CMK (cell line): ENCODE results near the gene PTPRM.

Experiments
- DNase-seq: peaks from one replicate; pipeline ENCODE4 v3.0.0-alpha.2; 2010; ENCODE audit warnings: low read depth

Gene PTPRM

GRCh38 chr18:7757175-7757574 lies 190.1 kb downstream of the PTPRM start:
- DNase-seq, result no peak

- no peak for DNase-seq
Observed at GRCh38 chr18:7758764-7759163, 191.6 kb downstream of the PTPRM start.

- DNase-seq, result no peak
Observed at GRCh38 chr18:7760967-7761948, 194.1 kb downstream of the PTPRM start.

GRCh38 chr18:7764405-7764804 lies 197.3 kb downstream of the PTPRM start:
- DNase-seq, result no peak

GRCh38 chr18:7766346-7766745 lies 199.2 kb downstream of the PTPRM start:
- DNase-seq, result no peak

GRCh38 chr18:7766817-7767216 lies 199.7 kb downstream of the PTPRM start:
- no peak for DNase-seq

GRCh38 chr18:7770908-7771307 lies 203.8 kb downstream of the PTPRM start:
- DNase-seq, result no peak

GRCh38 chr18:7772510-7772888 lies 205.4 kb downstream of the PTPRM start:
- DNase-seq, result no peak

GRCh38 chr18:7772951-7773350 lies 205.8 kb downstream of the PTPRM start:
- no peak for DNase-seq

GRCh38 chr18:7775128-7775527 lies 208.0 kb downstream of the PTPRM start:
- no peak for DNase-seq

- DNase-seq, result no peak
Observed at GRCh38 chr18:7775843-7776242, 208.7 kb downstream of the PTPRM start.

GRCh38 chr18:7778181-7778580 lies 211.1 kb downstream of the PTPRM start:
- no peak for DNase-seq

- DNase-seq, result no peak
Observed at GRCh38 chr18:7779211-7779610, 212.1 kb downstream of the PTPRM start.

GRCh38 chr18:7784171-7784570 lies 217.1 kb downstream of the PTPRM start:
- no peak for DNase-seq

- no peak for DNase-seq
Observed at GRCh38 chr18:7786569-7786968, 219.5 kb downstream of the PTPRM start.

GRCh38 chr18:7787339-7787738 lies 220.2 kb downstream of the PTPRM start:
- no peak for DNase-seq

GRCh38 chr18:7789856-7790552 lies 222.9 kb downstream of the PTPRM start:
- no peak for DNase-seq

GRCh38 chr18:7793100-7793499 lies 226.0 kb downstream of the PTPRM start:
- DNase-seq, result no peak

GRCh38 chr18:7803956-7804469 lies 236.9 kb downstream of the PTPRM start:
- no peak for DNase-seq

GRCh38 chr18:7805096-7805495 lies 238.0 kb downstream of the PTPRM start:
- DNase-seq, result no peak

- no peak for DNase-seq
Observed at GRCh38 chr18:7805880-7806279, 238.8 kb downstream of the PTPRM start.

GRCh38 chr18:7807936-7808453 lies 240.9 kb downstream of the PTPRM start:
- no peak for DNase-seq

- no peak for DNase-seq
Observed at GRCh38 chr18:7808992-7809391, 241.9 kb downstream of the PTPRM start.
